Spleen (tissue), 3 donors: Measurements from ENCODE around the gene MYO10.

Experiments
- POLR2A ChIP-seq, 3 donors: fragments of 450-650 bp; IDR thresholded peaks; one replicate each; pipeline ENCODE4 v1.5.1; 2017; ENCODE audit warnings: antibody characterized with exemption in 3 of 3, mild to moderate bottlenecking in 1 of 3
- POLR2AphosphoS5 ChIP-seq, 3 donors: sonication (generic); formaldehyde crosslinking; IDR thresholded peaks; one replicate each; pipeline ENCODE4 v1.5.1; 2017; ENCODE audit warnings: antibody characterized with exemption in 3 of 3

- no peak for TF ChIP-seq POLR2A (IDR thresholded peaks at IDR 0.05)
- peak in 1 of 3 donors; percentile 49 for TF ChIP-seq POLR2AphosphoS5 (IDR thresholded peaks at IDR 0.05)
Measured at GRCh38 chr5:16855485-16855884, 80.6 kb downstream of the MYO10 start.
